ENCODE results near the gene CRADD.

Gene CRADD

GRCh38 chr12:93937812-93938211, 260.6 kb downstream of the CRADD start:
- DNase-seq (ENCODE audit: low read depth) = no peak
- no peak overlapping the region for H3K4me3 ChIP-seq (ENCODE audit: low read length)
- no peak for TF ChIP-seq CTCF (conservative IDR thresholded peaks at IDR 0.05; ENCODE audit: low read length)

- no peak for DNase-seq (ENCODE audit: low read depth)
- H3K4me3 ChIP-seq (ENCODE audit: low read length) = no peak overlapping the region
- TF ChIP-seq CTCF (conservative IDR thresholded peaks at IDR 0.05; ENCODE audit: low read length) = no peak
Measured at GRCh38 chr12:93938317-93938716, 261.1 kb downstream of the CRADD start.

GRCh38 chr12:93938931-93939330, 261.8 kb downstream of the CRADD start:
- peak; percentile 88 for DNase-seq (ENCODE audit: low read depth)
- TF ChIP-seq CTCF (conservative IDR thresholded peaks at IDR 0.05; ENCODE audit: low read length) = no peak

GRCh38 chr12:93939641-93940325, 262.6 kb downstream of the CRADD start:
- no peak for TF ChIP-seq CTCF (conservative IDR thresholded peaks at IDR 0.05; ENCODE audit: low read length)
- H3K4me3 ChIP-seq (ENCODE audit: low read length) = no peak overlapping the region
- peak; percentile 46 for DNase-seq (ENCODE audit: low read depth)

More at GRCh38 chr12:93938931-93939330, 261.8 kb downstream of the CRADD start:
- no peak overlapping the region for H3K4me3 ChIP-seq (ENCODE audit: low read length)

GRCh38 chr12:93943780-93944179, 266.6 kb downstream of the CRADD start:
- DNase-seq (ENCODE audit: low read depth) = peak; percentile 80
- TF ChIP-seq CTCF (conservative IDR thresholded peaks at IDR 0.05; ENCODE audit: low read length) = peak; percentile 7
- no peak overlapping the region for H3K4me3 ChIP-seq (ENCODE audit: low read length)

GRCh38 chr12:93944201-93944600, 267.0 kb downstream of the CRADD start:
- DNase-seq (ENCODE audit: low read depth) = peak; percentile 68
- no peak overlapping the region for H3K4me3 ChIP-seq (ENCODE audit: low read length)
- no peak for TF ChIP-seq CTCF (conservative IDR thresholded peaks at IDR 0.05; ENCODE audit: low read length)
